Stimulated activated naive CD8-positive, alpha-beta T cell treated with anti-CD3 and anti-CD28 coated beads, Interleukin-15, Interleukin-2, amounts not matched to agents 100 ng/mL and 50 ng/mL, for 24 hours (primary cell): ENCODE data around the gene AGXT2.

ENCODE experiments used
- H3K27ac Mint-ChIP-seq: one replicate; pipeline ENCODE4 v1.8.0; 2021; ENCODE audit warnings: mild to moderate bottlenecking, mixed read lengths
- H3K27me3 Mint-ChIP-seq: one replicate; pipeline ENCODE4 v1.8.0; 2021; ENCODE audit warnings: mixed read lengths
- H3K36me3 Mint-ChIP-seq: one replicate; pipeline ENCODE4 v1.8.0; 2021; ENCODE audit warnings: low read depth, mixed read lengths
- H3K4me1 Mint-ChIP-seq: one replicate; pipeline ENCODE4 v1.8.0; 2021; ENCODE audit warnings: low read depth, mixed read lengths
- H3K4me3 Mint-ChIP-seq: one replicate; pipeline ENCODE4 v1.8.0; 2021; ENCODE audit warnings: mild to moderate bottlenecking, mixed read lengths
- H3K9me3 Mint-ChIP-seq: one replicate; pipeline ENCODE4 v1.8.0; 2021; ENCODE audit warnings: mixed read lengths

AGXT2 gene, protein sequence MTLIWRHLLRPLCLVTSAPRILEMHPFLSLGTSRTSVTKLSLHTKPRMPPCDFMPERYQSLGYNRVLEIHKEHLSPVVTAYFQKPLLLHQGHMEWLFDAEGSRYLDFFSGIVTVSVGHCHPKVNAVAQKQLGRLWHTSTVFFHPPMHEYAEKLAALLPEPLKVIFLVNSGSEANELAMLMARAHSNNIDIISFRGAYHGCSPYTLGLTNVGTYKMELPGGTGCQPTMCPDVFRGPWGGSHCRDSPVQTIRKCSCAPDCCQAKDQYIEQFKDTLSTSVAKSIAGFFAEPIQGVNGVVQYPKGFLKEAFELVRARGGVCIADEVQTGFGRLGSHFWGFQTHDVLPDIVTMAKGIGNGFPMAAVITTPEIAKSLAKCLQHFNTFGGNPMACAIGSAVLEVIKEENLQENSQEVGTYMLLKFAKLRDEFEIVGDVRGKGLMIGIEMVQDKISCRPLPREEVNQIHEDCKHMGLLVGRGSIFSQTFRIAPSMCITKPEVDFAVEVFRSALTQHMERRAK

DNA sequence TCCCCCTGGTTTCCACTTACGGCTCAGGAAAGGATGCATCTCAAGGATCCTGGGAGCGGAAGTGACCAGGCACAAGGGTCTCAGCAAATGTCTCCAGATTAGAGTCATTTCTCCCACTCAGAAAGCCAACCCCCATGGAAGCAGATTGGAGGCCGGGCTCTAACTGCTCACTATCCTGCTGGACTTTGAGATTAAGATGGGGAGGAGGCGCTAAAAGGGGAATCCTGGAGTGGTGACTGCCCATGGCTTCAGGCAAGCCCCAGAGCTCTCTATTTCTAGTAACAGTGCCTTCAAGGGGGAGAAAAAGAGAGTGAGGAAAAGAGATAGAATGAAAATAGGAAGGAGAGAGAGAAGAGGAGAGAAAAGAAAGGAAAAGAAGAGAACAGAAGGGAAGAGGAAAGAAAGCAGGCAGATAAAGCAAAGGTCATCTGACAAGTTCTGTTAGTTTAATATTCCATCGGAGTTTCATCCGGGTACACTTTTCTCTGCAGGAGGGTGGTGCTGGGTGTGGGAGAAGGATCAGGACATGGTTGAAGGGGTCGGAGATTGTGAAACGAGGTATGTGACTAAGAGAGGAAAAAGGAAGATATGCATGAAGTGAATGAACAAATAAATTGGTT, at the start of gene AGXT2:
TSS of gene AGXT2 (minus strand) at position 165 of the 620 bp plus-strand sequence. CDS start at position 108, 57 bp downstream.
- peaks cover 26% of the 10 kb centered on the region for H3K27me3 Mint-ChIP-seq

DNA sequence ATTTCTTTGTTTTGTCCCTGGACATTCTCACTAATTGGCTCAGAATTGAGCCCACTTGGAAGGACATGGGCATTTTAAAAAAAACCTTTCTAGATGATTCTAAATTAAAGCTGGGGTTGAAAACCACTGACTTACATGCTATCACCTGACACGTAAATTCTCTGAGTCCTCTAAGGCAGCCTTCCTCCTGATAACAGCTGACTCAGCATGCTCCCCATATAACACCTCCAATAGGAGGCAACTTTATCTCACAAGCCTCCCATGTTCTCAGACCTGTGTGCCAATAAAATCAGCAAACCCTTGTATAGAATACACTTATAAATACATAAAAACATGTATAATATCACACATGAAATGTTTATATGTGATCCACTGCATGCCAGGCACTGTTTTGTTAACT, 49.2 kb upstream of the AGXT2 start:
- no peak overlapping the region for H3K4me3 Mint-ChIP-seq
- H3K27me3 Mint-ChIP-seq, result peaks cover 6% of the 10 kb centered on the region
- H3K9me3 Mint-ChIP-seq, result no peaks in the 10 kb centered on the region
- no peak overlapping the region for H3K27ac Mint-ChIP-seq
- peaks cover 3% of the 10 kb centered on the region for H3K4me1 Mint-ChIP-seq
- no peaks in the 10 kb centered on the region for H3K36me3 Mint-ChIP-seq

More for the DNA sequence above, at the start of gene AGXT2:
- Mint-ChIP-seq H3K4me3 (no peak within 1 kb of the TSS), H3K36me3 (no peaks in the 10 kb centered on the region), H3K27ac (no peak within 1 kb of the TSS), H3K4me1 (no peaks in the 10 kb centered on the region), H3K9me3 (no peaks in the 10 kb centered on the region)

DNA sequence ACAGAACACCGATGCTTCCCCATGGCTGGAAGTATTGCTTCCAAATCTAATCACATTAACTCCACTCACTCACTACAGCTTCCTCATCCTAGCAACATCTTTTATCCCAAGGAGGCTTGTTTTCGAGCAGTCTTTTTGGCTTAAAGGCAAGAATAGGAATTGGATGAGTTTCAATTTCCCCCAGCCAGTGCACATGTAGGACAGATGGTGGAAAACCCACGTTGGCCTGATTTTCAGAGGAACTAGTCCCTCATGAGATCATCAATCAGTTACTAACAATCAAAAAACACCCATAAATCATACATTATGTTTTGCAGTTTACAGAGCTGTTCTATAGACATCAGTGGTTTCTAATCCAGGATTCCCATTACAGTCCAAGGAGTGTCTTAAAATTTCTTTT, 48.5 kb upstream of the AGXT2 start:
- Mint-ChIP-seq H3K9me3 (no peaks in the 10 kb centered on the region), H3K27ac (no peak overlapping the region), H3K36me3 (no peaks in the 10 kb centered on the region), H3K4me3 (no peak overlapping the region), H3K4me1 (peaks cover 3% of the 10 kb centered on the region), H3K27me3 (peaks cover 2% of the 10 kb centered on the region)

DNA sequence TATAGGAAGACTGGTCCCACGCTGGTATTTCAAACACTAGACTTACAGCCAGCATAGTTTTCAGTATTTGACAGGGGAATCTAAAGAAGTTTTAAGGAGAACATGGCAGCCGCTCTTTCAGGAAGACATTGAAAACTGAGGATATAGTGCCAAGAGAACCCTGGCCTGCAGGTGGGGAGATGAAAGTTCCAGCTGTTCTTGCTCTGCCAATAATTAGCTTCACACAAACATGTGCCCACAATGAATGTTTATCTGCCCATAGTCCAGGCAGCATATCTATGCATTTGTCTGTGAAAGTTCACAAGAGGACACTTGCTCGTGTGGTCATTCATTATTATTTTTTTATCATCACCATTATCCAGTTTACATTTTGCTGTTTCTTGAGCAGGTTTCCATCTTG, 47.6 kb upstream of the AGXT2 start:
- Mint-ChIP-seq H3K4me1 (peaks cover 3% of the 10 kb centered on the region), H3K36me3 (no peaks in the 10 kb centered on the region), H3K9me3 (no peaks in the 10 kb centered on the region), H3K27me3 (no peaks in the 10 kb centered on the region), H3K4me3 (no peak overlapping the region), H3K27ac (no peak overlapping the region)

DNA sequence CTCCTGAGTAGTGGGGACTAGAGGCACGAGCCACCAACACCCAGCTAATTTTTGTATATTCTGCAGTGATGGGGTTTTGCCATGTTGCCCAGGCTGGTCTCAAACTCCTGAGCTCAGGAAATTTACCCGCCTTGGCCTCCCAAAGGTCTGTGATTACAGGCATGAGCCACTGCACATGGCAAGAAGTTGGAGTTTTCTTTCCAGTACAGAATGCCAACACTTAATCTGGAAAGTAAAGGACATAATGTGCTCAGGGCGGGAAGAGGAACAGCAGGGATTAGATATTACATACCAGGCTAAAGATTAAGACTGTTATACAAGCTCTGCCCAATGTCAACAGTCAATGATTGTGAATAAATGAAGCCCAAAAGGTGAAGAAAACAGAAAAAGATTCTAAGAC, 47.2 kb upstream of the AGXT2 start:
- Mint-ChIP-seq H3K36me3 (no peaks in the 10 kb centered on the region), H3K4me3 (no peak overlapping the region), H3K27me3 (no peaks in the 10 kb centered on the region), H3K4me1 (peaks cover 3% of the 10 kb centered on the region), H3K27ac (no peak overlapping the region), H3K9me3 (no peaks in the 10 kb centered on the region)

DNA sequence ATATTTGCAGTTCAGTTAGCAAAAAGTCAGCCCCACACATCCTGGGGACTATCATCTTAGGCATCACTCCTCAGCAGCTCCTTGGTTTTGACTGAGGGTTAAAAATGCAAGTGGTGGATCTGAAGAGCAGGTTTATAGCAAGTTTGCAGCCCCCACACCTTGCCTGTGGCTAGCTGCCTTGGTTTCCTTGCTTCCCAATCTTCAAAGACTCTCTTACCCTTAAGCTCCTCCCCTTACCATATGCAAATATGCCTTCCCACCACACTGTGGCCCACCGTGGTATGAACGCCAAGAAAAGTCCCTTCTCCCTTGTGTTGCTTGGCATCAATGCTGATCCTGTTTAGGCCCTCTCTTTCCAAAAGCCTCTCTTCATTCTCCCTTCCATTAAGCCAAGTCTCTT, 45.0 kb upstream of the AGXT2 start:
- Mint-ChIP-seq H3K4me3 (no peak overlapping the region), H3K36me3 (no peaks in the 10 kb centered on the region), H3K4me1 (peaks cover 3% of the 10 kb centered on the region), H3K27me3 (peaks cover 4% of the 10 kb centered on the region), H3K9me3 (no peaks in the 10 kb centered on the region), H3K27ac (no peak overlapping the region)

DNA sequence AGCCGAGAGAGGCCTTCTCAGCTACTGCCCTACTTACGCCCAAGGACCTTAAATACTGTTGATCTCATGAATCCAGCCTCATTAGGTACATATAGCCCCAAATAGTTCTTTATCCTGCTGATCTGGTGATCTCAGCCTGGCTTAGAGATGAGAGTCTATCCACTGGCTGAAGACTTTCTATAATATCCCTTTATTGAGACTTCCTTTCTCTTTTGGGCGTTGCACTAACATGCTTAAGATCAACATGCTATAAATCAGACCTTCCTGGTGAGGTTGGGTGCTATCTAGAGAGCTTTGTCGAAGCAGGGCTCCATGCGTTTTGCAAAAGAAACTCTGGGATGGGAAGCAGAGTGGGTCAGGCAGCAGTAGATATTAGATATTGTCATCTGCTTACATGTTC, 44.0 kb upstream of the AGXT2 start:
- Mint-ChIP-seq H3K9me3 (no peaks in the 10 kb centered on the region), H3K4me3 (no peak overlapping the region), H3K4me1 (peaks cover 3% of the 10 kb centered on the region), H3K36me3 (no peaks in the 10 kb centered on the region), H3K27ac (no peak overlapping the region), H3K27me3 (peaks cover 4% of the 10 kb centered on the region)

DNA sequence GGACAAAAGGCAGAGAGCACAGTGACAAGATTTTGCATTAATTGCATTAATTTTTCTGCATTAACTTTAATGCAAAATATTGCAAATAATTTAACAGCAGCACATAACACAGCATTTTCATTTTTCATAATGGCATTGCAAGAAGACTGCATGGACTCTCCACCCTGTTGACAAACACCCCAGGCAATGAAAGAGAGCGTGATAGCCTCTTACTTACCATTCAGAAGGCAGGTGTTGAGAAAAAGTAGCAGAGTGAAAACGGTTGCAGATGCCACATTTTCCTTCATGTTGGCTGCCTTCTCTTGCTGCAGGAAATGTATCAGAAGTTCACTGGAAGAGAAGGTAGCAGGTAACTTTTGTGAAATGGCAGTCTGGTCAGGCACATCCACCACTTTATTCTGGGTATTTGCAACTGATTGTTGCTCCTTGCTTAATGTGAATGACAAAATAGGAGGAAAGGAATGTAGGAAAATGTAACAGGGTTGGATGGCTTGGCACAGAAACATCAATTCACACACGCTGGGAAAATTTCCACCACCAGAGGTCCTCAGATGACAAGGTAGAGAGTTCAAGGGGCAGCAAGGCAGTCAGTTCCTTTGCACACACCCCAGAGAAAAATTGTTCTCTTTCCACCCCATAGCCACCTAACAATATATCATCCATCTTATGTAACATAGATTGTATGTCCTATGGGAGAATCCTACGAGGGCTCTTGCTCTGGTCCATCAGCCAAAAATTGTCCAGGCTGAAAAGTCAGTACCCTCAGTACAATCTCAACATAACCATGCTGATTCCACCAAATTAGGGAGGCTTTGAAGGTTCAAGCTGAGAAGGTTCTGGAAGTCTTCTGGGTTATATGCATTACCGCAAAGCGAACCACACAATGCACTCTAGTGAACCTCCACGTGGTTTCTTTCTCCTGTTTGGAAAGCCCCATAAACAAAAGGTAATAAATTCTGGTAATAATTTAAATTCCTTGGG, 41.9 kb upstream of the AGXT2 start:
- no peak overlapping the region for H3K4me3 Mint-ChIP-seq
- no peak overlapping the region for H3K27ac Mint-ChIP-seq
- no peaks in the 10 kb centered on the region for H3K36me3 Mint-ChIP-seq
- H3K4me1 Mint-ChIP-seq, result peaks cover 3% of the 10 kb centered on the region
- H3K9me3 Mint-ChIP-seq, result no peaks in the 10 kb centered on the region
- H3K27me3 Mint-ChIP-seq, result peaks cover 4% of the 10 kb centered on the region

DNA sequence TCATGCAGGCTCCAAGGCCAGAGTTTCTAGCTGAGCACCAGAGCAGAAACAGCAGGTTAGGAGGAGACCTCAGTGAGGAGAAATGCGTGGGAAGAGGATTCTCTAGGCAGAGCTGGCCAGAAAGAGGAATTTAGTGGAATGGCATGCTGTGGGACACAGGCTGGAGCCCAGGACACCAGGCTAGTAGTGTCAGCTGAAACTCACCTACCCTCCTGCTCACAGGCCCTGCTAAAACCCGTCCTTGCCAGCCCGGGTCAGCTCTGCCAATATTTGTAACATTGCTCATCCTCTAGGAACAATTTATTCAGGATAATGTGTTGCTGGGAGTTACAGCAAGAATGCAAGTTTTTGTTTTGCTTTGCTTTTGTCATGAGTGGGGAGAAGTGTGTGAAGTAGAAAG, 40.2 kb upstream of the AGXT2 start:
- Mint-ChIP-seq H3K4me1 (peaks cover 3% of the 10 kb centered on the region), H3K4me3 (no peak overlapping the region), H3K27ac (no peak overlapping the region), H3K36me3 (no peaks in the 10 kb centered on the region), H3K9me3 (no peaks in the 10 kb centered on the region), H3K27me3 (peaks cover 4% of the 10 kb centered on the region)

DNA sequence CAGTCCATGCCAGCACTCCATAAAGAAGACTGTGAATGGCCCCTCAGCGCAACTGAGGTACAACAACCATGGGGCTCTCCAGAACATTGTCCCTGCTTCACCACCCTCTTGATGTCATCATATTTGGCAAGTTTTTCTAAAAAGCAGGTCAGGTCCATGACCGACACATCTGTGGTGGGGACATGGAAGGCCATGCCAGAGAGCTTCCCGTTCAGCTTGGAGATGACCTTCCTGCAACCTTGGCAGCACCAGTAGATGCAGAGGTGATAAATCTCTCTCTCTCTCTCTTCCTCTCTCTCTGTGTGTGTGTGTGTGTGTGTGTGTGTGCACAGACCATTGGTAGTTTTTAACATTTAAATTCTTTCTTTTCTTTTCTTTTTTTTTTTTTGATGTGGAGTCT, 35.4 kb upstream of the AGXT2 start:
- H3K36me3 Mint-ChIP-seq, result no peaks in the 10 kb centered on the region
- H3K27me3 Mint-ChIP-seq, result no peaks in the 10 kb centered on the region
- H3K27ac Mint-ChIP-seq, result no peak overlapping the region
- no peaks in the 10 kb centered on the region for H3K9me3 Mint-ChIP-seq
- H3K4me3 Mint-ChIP-seq, result no peak overlapping the region
- H3K4me1 Mint-ChIP-seq, result no peaks in the 10 kb centered on the region

DNA sequence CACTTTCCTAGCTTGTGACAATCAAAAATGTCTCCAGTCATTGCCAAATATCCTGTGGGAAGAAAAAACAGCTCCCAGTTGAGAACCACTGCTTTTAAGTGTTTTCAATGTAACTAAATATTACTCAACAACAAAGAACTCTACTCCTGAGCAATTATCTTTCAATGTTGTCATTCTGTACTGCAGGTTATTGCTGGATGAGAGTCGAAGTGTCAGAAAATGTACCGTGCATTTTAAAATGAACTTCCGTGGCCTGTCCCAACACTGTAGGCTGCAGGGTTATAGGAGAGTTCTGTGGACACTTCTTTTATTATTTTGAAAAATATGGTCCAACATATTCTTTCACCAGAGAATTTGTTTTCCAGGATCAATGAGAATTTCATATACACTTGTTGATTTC, 34.8 kb upstream of the AGXT2 start:
- Mint-ChIP-seq H3K9me3 (no peaks in the 10 kb centered on the region), H3K27ac (no peak overlapping the region), H3K4me3 (no peak overlapping the region), H3K36me3 (no peaks in the 10 kb centered on the region), H3K4me1 (no peaks in the 10 kb centered on the region), H3K27me3 (no peaks in the 10 kb centered on the region)

DNA sequence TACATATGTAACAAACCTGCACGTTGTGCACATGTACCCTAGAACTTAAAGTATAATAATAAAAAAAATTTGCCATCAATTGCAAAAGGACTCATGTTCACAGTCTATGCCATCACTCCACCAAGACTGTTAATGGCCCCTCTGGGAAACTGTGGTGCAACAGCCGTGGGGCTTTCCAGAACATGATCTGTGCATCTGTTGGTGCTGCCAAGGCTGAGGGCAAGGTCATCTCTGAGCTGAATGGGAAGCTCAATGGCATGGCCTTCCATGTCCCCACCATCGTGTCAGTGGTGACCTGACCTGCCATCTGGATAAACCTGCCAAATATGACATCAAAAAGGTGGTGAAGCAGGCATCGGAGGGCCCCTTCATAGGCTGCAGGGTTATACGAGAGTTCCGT, 33.4 kb upstream of the AGXT2 start:
- no peak overlapping the region for H3K27ac Mint-ChIP-seq
- H3K4me3 Mint-ChIP-seq, result no peak overlapping the region
- no peaks in the 10 kb centered on the region for H3K36me3 Mint-ChIP-seq
- H3K4me1 Mint-ChIP-seq, result no peaks in the 10 kb centered on the region
- peaks cover 4% of the 10 kb centered on the region for H3K27me3 Mint-ChIP-seq
- H3K9me3 Mint-ChIP-seq, result no peaks in the 10 kb centered on the region

DNA sequence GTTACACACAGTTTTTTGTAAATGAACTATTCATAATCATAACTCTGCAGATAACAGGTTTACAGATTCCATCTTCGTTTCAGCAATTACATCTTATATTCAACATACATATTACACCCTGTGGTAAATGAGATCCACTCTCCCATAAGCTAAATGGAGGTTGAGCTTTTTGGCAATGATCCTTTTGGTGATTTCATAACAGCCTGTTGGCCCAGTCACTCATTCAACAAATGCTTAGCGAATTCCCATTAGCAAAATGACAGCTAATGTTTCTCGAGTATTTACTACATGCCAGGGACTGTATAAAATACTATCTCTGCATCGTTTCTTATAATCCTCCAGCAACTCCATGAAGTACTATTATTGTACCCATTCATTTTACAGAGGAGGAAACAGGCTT, 25.4 kb upstream of the AGXT2 start:
- Mint-ChIP-seq H3K36me3 (peaks cover 4% of the 10 kb centered on the region), H3K9me3 (peaks cover 4% of the 10 kb centered on the region), H3K27ac (no peak overlapping the region), H3K27me3 (peaks cover 38% of the 10 kb centered on the region), H3K4me1 (no peaks in the 10 kb centered on the region), H3K4me3 (no peak overlapping the region)

DNA sequence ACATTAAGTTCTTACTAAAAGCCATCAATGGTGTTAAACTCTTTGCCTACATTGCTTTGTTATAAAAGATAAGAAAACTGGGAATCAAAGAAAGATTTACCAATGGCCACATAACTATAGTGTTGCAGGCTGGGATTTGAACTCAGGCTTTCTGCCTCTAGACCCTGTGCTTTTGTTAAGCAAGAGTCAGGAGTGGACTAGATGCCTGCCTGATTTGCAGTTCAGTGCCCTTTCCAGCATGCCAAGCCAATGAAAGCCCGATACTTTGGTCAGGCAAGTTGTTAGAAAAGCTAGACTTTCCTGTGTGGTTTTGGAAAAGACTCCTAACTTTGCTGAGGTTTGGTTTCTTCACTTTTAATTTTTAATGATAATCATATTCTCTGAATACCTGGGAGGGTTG, 21.4 kb upstream of the AGXT2 start:
- no peak overlapping the region for H3K27ac Mint-ChIP-seq
- peaks cover 4% of the 10 kb centered on the region for H3K9me3 Mint-ChIP-seq
- peaks cover 32% of the 10 kb centered on the region for H3K27me3 Mint-ChIP-seq
- no peak overlapping the region for H3K4me3 Mint-ChIP-seq
- peaks cover 4% of the 10 kb centered on the region for H3K36me3 Mint-ChIP-seq
- no peaks in the 10 kb centered on the region for H3K4me1 Mint-ChIP-seq

DNA sequence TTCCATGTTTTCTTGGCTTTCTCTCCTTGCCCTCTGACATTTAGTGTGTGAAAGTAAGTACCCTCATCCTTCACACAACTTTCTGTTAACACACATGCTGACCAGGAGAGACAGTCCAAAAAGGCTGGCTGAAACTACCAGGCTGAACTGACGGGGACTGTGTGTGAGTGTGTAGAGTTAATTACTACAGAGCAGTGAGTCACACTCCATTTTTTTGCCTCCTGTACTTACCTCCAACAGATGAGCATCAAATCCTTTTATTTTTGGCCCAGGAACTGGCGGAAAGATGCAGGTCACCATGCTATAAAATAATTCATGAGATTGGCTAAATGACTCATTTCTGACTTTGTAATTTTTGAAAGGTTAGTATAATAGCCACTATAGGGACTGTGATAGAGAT, 20.2 kb upstream of the AGXT2 start:
- H3K9me3 Mint-ChIP-seq, result no peaks in the 10 kb centered on the region

More for the DNA sequence above, 20.2 kb upstream of the AGXT2 start:
- Mint-ChIP-seq H3K4me1 (no peaks in the 10 kb centered on the region), H3K36me3 (no peaks in the 10 kb centered on the region), H3K27ac (no peak overlapping the region), H3K27me3 (peaks cover 33% of the 10 kb centered on the region), H3K4me3 (no peak overlapping the region)
